Astrocyte of the hippocampus (primary cell): ENCODE measurements around the gene CNMD.
A peak's percentile ranks its signal among the peaks of the same experiment; 100 is the strongest.
"Not testable (repeated sequence)": the region's sequence is repeated elsewhere in the genome, so short reads cannot be mapped to it uniquely, and the experiment has no call there.

ENCODE experiments used
- DNase-seq: peaks from one replicate; pipeline ENCODE4 v3.0.0; 2011; ENCODE audit warnings: low read depth, low spot score

Gene CNMD

DNA sequence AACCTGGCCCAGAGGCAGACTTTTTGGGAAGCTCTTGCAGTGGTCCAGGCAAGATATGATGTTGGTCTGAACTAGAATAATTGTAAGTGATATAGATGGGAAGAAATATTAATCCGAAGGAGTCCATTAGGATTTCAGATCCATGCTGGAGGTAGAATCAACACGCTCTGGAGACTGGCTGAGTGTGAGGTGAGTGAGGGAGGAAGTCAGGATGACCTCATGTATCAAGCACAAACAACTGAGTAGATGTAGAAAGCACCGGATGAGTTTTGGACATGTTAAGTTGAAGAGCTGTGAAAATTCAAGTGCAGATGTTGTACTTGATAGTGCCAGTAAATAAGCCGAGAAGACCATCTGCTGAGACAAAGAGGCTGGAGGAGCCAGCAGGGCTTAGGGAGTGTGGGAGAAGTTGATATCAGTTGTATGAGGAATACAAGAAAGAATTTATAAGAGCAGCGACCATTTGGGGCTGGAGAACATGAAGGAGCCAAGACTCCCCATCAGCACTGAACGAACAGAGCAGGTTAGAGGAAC lies 5.3 kb upstream of the CNMD start:
- no peak for DNase-seq

DNA sequence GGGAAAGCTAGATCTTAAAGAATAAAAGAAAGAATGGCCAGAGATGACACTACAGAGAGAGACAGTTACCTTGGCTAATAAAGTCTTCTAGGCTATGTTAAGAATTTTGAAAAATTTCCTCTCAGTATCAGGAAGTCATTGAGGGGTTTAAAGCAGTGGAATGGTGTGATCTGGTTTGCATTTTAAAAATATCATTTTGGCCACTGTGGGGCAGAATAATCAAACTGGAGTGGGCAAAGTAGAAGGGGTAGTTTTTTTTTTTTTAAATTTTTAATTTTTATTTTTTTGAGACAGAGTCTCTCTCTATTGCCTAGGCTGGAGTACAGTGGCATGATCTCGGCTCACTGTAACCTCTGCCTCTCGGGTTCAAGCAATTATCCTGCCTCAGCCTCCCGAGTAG lies 4.4 kb upstream of the CNMD start:
- peak; percentile 10 for DNase-seq

DNA sequence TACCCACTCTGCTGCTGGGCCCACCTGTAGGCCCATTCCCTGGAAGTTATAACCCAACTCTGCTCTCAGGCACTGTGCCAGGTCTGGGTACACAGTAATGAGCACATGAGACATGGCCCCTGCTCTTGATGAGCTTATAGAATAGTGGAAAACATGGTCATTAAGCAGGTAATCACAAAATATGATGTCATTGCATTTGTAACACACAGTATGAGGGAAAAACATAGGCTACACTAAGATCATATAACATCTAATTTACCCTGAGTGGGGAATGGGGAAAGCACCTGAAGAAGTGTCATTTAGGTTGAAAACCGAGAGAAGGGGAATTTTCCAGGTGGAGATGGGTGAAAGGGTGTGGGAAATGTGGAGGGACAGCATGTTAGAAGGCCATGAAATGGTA lies 3.9 kb upstream of the CNMD start:
- no peak for DNase-seq

DNA sequence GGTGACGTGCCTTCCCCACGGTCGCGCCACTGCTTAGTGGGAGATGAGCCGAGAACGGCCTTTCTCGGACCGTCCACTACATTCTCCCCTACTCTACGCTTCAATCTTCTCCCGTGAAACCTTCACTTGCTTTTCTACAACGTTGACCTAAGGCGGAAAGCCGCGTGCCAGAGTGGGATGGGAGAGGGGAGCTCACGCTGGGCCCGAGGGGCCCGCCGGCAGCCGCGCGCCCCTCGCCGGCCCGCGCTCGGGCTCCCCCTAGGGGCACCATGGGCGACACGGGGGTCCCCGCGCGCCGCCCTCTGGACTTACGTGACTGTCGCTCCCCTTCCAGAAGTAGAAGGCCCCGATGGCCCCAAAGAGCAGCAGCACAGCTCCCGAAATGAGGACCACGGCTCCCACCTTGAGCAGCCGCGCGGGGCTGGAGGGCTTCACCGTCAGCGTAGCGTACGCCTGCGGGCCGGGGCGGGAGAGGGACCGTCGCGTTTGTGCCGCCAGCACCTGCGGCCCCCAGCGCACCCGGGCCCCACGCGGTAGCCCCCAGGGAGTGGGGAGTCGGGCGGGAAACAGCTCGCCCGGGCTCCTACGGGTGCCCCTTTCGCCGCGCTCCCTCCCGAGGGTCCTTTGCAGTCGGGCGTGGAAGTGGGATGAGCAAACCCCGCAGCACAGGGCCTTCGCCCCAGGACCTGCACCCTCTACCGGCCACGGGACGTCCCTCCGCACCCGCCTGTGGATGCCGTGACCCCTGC lies 727 bp downstream of the CNMD start:
- DNase-seq = peak; percentile 43

DNA sequence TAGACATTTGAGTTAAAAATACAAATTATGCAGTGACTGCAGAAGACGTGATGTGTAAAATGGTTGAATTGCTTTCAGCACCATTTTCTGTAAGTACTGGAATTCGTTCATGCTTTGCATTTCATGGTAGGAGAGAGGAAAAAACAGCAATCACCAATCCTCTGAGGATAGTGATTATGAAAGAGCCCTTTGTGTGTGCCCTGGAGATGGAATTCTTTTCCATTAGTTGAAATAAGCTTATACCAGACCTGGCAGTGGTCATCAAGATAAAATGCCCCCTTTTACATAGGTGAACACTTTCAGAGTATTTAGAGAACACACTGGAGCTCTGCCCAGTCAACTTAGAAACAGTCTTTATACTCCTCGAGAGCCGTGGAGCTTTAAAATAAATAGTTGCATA lies 1.7 kb downstream of the CNMD start:
- peak; percentile 33 for DNase-seq

GRCh38 chr13:52737451-52737850 lies 2.2 kb downstream of the CNMD start:
- no peak for DNase-seq

- no peak for DNase-seq
Observed at GRCh38 chr13:52736891-52737290, 2.7 kb downstream of the CNMD start.

DNA sequence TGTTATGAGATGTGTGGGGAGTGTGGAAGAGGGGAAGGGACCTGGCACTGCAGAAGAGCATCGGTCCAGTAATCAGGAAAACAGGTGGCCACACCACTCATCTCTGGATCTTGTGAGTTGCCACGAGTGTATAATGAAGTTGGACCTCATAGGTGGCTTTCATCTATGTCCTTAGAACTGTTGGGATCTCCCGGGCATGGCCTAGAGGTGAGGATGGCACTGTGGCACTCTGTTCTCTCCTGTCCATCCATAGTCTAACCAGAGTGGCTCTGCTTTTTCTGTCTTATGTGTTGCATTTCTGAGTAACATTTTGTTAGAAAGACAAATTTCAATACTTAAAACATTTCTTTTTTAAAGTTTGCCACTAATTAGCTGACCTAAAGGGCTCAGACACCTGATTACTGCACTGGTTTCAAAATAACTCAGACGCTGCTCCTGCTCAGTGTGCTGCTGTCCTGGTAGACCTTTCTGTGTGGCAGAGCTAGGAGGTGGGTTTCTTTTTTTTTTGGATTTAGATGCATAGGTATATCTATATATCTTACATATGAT lies 5.5 kb downstream of the CNMD start:
- DNase-seq = no peak

DNA sequence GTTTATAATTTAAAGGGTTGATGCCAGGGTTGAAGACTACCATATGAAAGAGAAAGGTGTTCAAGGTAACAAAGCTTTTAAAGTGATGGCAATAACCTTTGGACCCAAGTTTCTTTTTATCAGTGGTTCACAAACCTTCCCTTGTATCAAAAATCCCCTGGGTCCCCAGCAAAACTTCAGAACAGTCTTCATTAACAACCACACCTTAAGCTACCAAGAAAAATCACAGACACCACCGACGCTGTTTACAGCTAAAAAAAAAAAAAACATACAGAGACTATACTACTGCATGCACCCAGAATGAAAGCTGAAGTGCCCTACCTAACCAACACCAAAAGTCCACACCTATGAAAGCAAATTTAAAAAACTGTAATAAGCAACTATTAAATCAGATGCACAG lies 13.4 kb downstream of the CNMD start:
- no peak for DNase-seq

DNA sequence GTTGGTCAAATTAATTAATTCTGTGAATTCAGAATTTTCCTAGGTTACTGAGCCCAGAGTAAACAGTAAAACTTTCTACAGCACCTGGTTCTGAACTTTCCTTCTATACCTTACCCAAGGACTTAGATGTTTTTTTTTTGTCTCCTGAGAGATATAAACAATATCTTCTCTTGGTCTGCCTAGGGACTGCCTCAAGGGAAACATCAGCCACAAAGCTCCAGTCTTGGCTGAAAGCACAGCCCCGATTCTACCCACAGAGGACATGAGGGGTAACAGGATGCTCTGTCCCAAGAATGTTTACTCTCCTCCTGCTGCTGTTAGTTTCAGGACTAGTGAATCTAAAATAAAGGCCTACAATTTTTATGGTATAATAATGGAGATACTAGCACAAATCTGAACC lies 14.3 kb downstream of the CNMD start:
- DNase-seq = no peak

- no peak for DNase-seq
Observed at GRCh38 chr13:52723181-52723580, 16.4 kb downstream of the CNMD start.

DNA sequence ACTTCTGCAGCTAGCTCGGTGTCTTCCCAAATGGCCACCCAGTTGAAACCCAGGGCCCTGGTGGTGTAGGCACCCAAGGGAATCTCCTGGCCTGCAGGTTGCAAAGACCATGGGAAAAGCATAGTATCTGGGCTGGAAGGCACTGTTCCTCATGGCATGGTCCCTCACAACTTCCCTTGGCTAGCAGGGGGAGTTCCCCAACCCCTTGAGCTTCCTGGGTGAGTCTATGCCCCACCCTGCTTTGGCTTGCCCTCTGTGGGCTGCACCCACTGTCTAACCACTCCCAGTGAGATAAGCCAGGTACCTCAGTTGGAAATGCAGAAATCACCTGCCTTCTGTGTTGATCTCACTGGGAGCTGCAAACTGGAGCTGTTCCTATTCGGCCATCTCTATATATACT lies 18.3 kb downstream of the CNMD start:
- DNase-seq = not testable (repeated sequence)

DNA sequence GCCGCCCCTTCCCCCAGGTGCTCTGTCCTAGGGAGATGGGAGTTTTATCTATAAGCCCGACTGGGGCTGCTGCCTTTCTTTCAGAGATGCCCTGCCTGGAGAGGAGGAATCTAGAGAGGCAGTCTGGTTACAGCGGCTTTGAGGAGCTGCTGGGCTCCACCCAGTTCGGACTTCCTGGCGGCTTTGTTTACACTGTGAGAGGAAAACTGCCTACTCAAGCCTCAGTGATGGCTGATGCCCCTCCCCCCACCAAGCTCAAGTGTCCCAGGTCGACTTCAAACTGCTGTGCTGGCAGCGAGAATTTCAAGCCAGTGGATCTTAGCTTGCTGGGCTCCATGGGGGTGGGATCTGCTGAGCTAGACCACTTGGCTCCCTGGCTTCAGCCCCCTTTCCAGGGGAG lies 18.7 kb downstream of the CNMD start:
- not testable (repeated sequence) for DNase-seq

DNA sequence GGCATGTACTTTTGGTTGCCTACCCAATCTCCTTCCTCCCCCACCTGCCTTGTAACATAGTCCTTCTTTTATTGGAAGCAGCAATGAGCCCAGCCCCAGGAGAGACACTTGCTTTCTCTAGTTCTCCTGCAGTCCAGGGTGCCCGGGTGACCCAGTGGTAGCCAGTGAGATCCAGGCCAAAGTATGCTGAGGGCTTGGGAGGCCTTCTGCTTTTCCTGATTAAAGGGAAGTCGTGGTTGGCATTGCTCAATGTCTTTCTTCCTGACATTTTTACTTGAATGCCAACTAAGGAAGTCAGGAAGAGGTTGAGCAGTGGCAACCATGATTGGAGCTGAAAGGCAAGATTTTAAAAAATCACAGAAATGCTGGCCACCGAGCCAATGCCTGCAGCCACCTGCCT lies 25.7 kb downstream of the CNMD start:
- no peak for DNase-seq

- no peak for DNase-seq
Observed at GRCh38 chr13:52712385-52712784, 27.2 kb downstream of the CNMD start.

GRCh38 chr13:52711286-52711685 lies 28.3 kb downstream of the CNMD start:
- no peak for DNase-seq

DNA sequence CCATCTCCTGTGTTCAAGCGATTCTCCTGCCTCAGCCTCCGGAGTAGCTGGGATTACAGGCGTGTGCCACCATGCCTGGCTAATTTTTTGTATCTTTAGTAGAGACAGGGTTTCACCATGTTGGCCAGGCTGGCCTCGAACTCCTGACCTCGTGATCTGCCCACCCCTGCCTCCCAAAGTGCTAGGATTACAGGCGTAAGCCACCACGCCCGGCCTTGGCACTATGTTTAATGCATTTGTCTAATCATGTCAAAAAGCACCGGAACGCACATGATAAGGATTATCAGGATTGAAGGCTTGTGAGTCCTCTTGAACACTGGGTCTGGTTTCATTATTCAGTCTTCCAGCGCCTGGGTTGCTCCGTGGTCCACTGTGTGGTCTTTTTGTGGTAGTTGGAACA lies 31.4 kb downstream of the CNMD start:
- not testable (repeated sequence) for DNase-seq

DNA sequence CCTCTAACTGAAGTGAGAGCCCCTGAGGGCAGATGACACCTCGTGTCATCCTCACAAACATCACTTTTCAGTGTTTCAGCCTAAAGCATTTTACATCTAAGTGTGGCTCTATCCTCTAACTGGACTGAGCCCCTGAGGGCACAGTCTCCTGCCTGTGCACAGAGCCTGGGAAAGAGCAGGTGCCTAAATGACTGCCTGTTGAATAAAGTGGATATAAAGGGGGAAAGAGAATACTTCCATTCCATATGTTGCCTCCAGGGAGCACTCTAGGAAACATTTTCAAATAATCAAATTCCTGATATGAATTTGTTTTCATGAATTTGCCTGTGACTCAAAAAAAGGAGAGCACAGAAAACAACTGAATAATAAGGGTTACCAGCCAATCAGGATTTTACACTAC lies 32.2 kb downstream of the CNMD start:
- DNase-seq = no peak

GRCh38 chr13:52706081-52706480 lies 33.5 kb downstream of the CNMD start:
- no peak for DNase-seq

DNA sequence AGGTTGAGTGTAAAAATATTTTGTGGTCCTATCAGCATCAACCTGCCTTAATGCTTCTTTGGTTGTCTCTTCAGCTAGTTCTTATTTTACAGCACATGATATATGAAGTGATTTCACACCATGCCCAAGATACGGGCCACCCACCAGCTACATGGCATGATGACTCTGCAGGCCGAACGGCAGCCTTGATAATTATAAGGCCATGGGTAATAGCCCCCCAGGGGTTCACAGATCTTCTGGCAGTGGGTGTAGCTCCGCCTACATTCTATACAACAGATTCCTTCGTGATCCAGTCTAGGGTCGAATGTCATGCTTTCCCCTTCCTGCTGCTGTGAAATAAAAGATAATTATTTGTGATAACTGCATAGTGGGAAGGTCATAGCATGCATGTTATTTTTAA lies 36.1 kb downstream of the CNMD start:
- no peak for DNase-seq

DNA sequence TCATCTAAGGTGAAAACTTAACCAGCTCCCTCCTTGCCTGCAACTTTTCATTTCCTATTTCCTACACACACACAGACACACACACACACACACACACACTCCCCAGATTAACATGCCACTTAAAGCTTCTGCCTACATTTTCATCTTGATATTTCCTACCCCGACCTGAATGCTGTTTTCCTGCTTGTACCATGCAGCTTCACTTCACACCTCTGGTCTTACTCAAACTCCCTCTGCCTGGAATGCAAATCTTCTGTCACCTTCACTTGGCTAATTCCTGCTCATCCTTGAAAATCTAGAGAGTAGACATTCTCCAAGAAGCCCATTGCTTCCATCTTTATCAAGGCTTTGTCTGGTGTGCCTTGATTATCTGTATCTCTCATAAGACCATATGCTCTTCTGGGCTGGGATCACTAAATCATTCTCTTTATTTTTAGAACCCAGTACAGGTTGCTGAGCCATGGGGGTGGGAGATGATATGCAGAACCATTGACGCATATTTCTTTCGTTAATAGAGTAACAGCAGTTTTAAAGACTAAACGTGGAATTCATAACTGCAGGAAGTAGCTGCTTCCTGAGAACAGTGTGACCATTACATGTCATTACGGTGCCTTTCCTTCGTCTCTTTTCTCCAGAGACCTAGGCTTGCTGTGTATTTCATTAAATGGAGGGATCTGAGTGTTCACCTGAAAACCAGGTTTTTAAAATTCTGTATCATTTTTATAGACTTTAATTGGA lies 37.7 kb downstream of the CNMD start:
- no peak for DNase-seq

GRCh38 chr13:52696566-52696965 lies 43.1 kb downstream of the CNMD start:
- DNase-seq = no peak

DNA sequence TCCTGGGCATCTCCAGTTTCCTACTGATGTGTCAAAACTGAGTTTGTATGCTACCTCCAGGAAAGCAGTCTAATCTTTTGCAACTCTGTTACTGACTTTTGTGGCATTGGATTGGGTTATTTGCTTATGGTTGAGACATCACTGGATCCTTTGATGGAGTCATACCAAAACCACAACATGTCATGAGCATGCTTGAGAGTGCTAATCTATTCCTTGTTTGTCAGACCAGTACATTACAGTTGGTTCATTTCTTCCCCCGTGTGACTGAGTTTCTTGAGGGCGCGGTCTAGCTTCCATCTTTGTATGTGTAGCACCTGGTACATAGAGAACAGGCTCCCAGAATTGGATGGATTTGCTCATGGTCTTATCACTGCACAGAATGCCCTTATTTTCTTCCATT lies 43.8 kb downstream of the CNMD start:
- DNase-seq = peak; percentile 28
